Measurements from ENCODE around the gene GPR150. TPM values are rescaled to one million over a fixed set of nuclear protein-coding genes. Genes with fewer than 3 reads are reported as not detected.

GPR150 gene
- total and polyA plus RNA-seq, 4 donors = 0.08 to 0.34 (median 0.27) TPM

- Histone ChIP-seq H3K4me3 (no peak overlapping the region), H3K36me3 (ENCODE audit: control insufficient read depth in 4 of 4, insufficient read depth in 4 of 4, low read length in 4 of 4) (no peaks in the 10 kb centered on the region), H3K27ac (ENCODE audit: low read depth in 1 of 2, low read length in 1 of 2) (no peak overlapping the region), H3K4me1 (ENCODE audit: control insufficient read depth in 5 of 5, insufficient read depth in 5 of 5, low read length in 5 of 5) (no peaks in the 10 kb centered on the region), H3K9me3 (ENCODE audit: control insufficient read depth in 4 of 4, insufficient read depth in 3 of 4, low read length in 3 of 4) (no peaks in the 10 kb centered on the region), H3K9ac (ENCODE audit: insufficient read depth in 1 of 2, low read length in 2 of 2) (no peak overlapping the region), H3K27me3 (ENCODE audit: control insufficient read depth in 3 of 3, insufficient read depth in 3 of 3, low read length in 2 of 3) (peaks cover 0 to 2% (median 0%) of the 10 kb centered on the region in 3 donors)
- TF ChIP-seq CTCF (IDR thresholded peaks at IDR 0.05; ENCODE audit: control extremely low read depth, extremely low read depth) = no peak
- ATAC-seq (ENCODE audit: insufficient read depth, low FRiP score) (no peak), DNase-seq (no peak)
- 92 to 97% methylated on average over 1 of the region's 1 CpG for WGBS, 2 donors
These were observed 9.0 kb downstream of the GPR150 start for GRCh38 chr5:95628933-95629332.

- TF ChIP-seq CTCF (IDR thresholded peaks at IDR 0.05; ENCODE audit: control extremely low read depth, extremely low read depth) = no peak
- Histone ChIP-seq H3K9ac (ENCODE audit: insufficient read depth in 1 of 2, low read length in 2 of 2) (no peak overlapping the region), H3K27ac (ENCODE audit: low read depth in 1 of 2, low read length in 1 of 2) (no peak overlapping the region), H3K4me1 (ENCODE audit: control insufficient read depth in 5 of 5, insufficient read depth in 5 of 5, low read length in 5 of 5) (no peaks in the 10 kb centered on the region), H3K36me3 (ENCODE audit: control insufficient read depth in 4 of 4, insufficient read depth in 4 of 4, low read length in 4 of 4) (no peaks in the 10 kb centered on the region), H3K4me3 (no peak overlapping the region), H3K9me3 (ENCODE audit: control insufficient read depth in 4 of 4, insufficient read depth in 3 of 4, low read length in 3 of 4) (no peaks in the 10 kb centered on the region), H3K27me3 (ENCODE audit: control insufficient read depth in 3 of 3, insufficient read depth in 3 of 3, low read length in 2 of 3) (no peaks in the 10 kb centered on the region)
- ATAC-seq (ENCODE audit: insufficient read depth, low FRiP score) (no peak), DNase-seq (no peak)
- WGBS, 2 donors = 88 to 89% methylated on average over 5 of the region's 5 CpGs
These were observed 10.6 kb downstream of the GPR150 start for GRCh38 chr5:95630394-95630917.

- Histone ChIP-seq H3K36me3 (ENCODE audit: control insufficient read depth in 4 of 4, insufficient read depth in 4 of 4, low read length in 4 of 4) (no peaks in the 10 kb centered on the region), H3K4me1 (ENCODE audit: control insufficient read depth in 5 of 5, insufficient read depth in 5 of 5, low read length in 5 of 5) (no peaks in the 10 kb centered on the region), H3K9me3 (ENCODE audit: control insufficient read depth in 4 of 4, insufficient read depth in 3 of 4, low read length in 3 of 4) (no peaks in the 10 kb centered on the region), H3K27ac (ENCODE audit: low read depth in 1 of 2, low read length in 1 of 2) (no peak overlapping the region), H3K9ac (ENCODE audit: insufficient read depth in 1 of 2, low read length in 2 of 2) (no peak overlapping the region), H3K27me3 (ENCODE audit: control insufficient read depth in 3 of 3, insufficient read depth in 3 of 3, low read length in 2 of 3) (no peaks in the 10 kb centered on the region), H3K4me3 (no peak overlapping the region)
- whole genome bisulfite sequencing, 2 donors = 73 to 85% methylated on average over 2 of the region's 2 CpGs
- DNase-seq (peak in 1 of 3 donors; percentile 24), ATAC-seq (ENCODE audit: insufficient read depth, low FRiP score) (no peak)
- TF ChIP-seq CTCF (IDR thresholded peaks at IDR 0.05; ENCODE audit: control extremely low read depth, extremely low read depth) = no peak
These were observed 11.5 kb downstream of the GPR150 start for GRCh38 chr5:95631255-95631958.
